Nephron progenitor cell (in vitro differentiated cells): ENCODE results near the gene REXO1.

Experiments used
- DNase-seq: peaks from one replicate; pipeline ENCODE4 v3.0.0; 2021
- H3K27ac Mint-ChIP-seq: 2 replicates; pipeline ENCODE4 v1.8.0; 2021; ENCODE audit warnings: mild to moderate bottlenecking, moderate library complexity, mixed read lengths
- H3K27me3 Mint-ChIP-seq: 2 replicates; pipeline ENCODE4 v1.8.0; 2021; ENCODE audit warnings: mild to moderate bottlenecking, low read depth, mixed read lengths; ENCODE audit not compliant: poor library complexity
- H3K36me3 Mint-ChIP-seq: 2 replicates; pipeline ENCODE4 v1.8.0; 2021; ENCODE audit warnings: low read depth, mixed read lengths
- H3K4me1 Mint-ChIP-seq: 2 replicates; pipeline ENCODE4 v1.8.0; 2021; ENCODE audit warnings: mixed read lengths
- H3K4me3 Mint-ChIP-seq: 2 replicates; pipeline ENCODE4 v1.8.0; 2021; ENCODE audit warnings: mild to moderate bottlenecking, moderate library complexity, mixed read lengths
- H3K9me3 Mint-ChIP-seq: 2 replicates; pipeline ENCODE4 v1.8.0; 2021; ENCODE audit warnings: mild to moderate bottlenecking, moderate library complexity, mixed read lengths
- TF ChIP-seq, protein P1 (sequence below): fragments of 200-600 bp; sonication (generic); IDR thresholded peaks from 2 replicates; pipeline ENCODE4 v1.5.0; 2021; ENCODE audit warnings: antibody characterized with exemption

REXO1 gene

GRCh38 chr19:1816530-1817298, 31.6 kb downstream of the REXO1 start:
- Mint-ChIP-seq H3K36me3 (peaks cover 14% of the 10 kb centered on the region), H3K27ac (no peak overlapping the region), H3K27me3 (peaks cover 10% of the 10 kb centered on the region), H3K4me3 (no peak overlapping the region), H3K9me3 (no peaks in the 10 kb centered on the region), H3K4me1 (peaks cover 25% of the 10 kb centered on the region)
- DNase-seq: no peak
- TF ChIP-seq, protein P1, sequence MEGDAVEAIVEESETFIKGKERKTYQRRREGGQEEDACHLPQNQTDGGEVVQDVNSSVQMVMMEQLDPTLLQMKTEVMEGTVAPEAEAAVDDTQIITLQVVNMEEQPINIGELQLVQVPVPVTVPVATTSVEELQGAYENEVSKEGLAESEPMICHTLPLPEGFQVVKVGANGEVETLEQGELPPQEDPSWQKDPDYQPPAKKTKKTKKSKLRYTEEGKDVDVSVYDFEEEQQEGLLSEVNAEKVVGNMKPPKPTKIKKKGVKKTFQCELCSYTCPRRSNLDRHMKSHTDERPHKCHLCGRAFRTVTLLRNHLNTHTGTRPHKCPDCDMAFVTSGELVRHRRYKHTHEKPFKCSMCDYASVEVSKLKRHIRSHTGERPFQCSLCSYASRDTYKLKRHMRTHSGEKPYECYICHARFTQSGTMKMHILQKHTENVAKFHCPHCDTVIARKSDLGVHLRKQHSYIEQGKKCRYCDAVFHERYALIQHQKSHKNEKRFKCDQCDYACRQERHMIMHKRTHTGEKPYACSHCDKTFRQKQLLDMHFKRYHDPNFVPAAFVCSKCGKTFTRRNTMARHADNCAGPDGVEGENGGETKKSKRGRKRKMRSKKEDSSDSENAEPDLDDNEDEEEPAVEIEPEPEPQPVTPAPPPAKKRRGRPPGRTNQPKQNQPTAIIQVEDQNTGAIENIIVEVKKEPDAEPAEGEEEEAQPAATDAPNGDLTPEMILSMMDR: no peak

- TF ChIP-seq, protein P1: no peak
- Mint-ChIP-seq H3K27me3 (peaks cover 13% of the 10 kb centered on the region), H3K9me3 (no peaks in the 10 kb centered on the region), H3K4me3 (no peak overlapping the region), H3K36me3 (peaks cover 10% of the 10 kb centered on the region), H3K27ac (no peak overlapping the region), H3K4me1 (peaks cover 25% of the 10 kb centered on the region)
- DNase-seq: no peak
Observed at GRCh38 chr19:1815605-1816529, 32.4 kb downstream of the REXO1 start.

DNA sequence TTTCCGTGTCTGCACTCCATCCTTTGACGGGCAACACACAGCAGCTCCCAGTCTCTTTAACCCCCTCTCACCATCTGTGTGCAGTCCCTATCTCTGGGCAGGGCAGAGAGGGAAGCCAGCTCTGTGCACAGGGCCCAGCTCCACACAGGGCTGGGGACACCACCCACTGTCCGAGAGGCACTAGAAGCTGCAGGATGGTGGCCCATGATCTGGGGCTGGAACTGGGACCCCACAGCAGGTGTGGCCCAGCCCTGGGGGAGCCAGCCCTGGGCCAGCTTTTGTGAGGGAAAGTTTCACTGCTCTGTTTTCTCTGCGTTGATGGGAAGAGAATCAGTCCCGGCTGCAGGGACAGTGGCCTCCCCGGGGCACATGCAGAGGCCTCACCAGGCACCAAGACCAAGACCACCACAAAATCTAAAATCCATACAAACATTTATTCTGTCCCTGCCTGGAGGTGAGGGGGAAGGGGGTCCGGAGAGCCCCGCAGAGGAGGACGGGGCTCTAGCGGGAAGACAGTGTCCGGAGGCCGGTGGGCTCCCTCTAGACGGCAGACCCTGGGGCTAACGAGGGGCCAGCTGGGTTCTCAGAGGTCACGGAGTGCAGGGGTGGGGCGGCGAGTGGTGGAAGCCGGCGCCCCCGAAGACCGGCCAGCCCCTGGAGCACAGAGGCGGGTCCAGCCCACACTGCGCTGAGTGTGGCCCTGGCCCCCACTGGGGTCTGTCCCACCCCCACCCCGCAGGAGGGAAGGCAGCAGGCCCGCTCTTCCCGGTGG, 33.3 kb downstream of the REXO1 start:
- Mint-ChIP-seq H3K36me3 (peaks cover 1% of the 10 kb centered on the region), H3K27me3 (peaks cover 20% of the 10 kb centered on the region), H3K4me3 (no peak overlapping the region), H3K9me3 (no peaks in the 10 kb centered on the region), H3K4me1 (peaks cover 19% of the 10 kb centered on the region), H3K27ac (no peak overlapping the region)
- TF ChIP-seq, protein P1: no peak
- no peak for DNase-seq

DNA sequence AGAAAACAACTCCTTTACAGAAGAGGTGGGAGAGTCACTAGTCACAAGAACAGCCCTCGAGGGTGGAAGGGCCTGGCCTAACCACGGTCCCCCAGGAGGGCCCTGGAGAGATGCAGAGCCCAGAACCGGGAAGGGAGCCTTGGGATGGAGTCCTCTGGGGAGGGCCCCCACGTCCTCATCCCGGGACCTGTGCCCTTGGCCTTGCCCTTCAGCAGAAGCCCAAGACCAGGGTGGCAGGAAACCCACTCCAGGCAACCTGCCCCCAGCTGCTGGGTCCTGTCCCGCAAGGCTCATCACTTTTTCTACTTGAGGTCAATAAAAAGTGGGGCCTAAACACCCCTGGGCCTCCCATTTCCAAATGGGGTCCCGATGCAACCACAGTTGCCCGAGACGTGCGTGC, 33.9 kb downstream of the REXO1 start:
- no peak for DNase-seq
- H3K4me1 Mint-ChIP-seq: peaks cover 14% of the 10 kb centered on the region
- TF ChIP-seq, protein P1: no peak
- H3K9me3 Mint-ChIP-seq: no peaks in the 10 kb centered on the region
- peaks cover 26% of the 10 kb centered on the region for H3K27me3 Mint-ChIP-seq
- H3K4me3 Mint-ChIP-seq: no peak overlapping the region
- H3K36me3 Mint-ChIP-seq: no peaks in the 10 kb centered on the region
- no peak overlapping the region for H3K27ac Mint-ChIP-seq

DNA sequence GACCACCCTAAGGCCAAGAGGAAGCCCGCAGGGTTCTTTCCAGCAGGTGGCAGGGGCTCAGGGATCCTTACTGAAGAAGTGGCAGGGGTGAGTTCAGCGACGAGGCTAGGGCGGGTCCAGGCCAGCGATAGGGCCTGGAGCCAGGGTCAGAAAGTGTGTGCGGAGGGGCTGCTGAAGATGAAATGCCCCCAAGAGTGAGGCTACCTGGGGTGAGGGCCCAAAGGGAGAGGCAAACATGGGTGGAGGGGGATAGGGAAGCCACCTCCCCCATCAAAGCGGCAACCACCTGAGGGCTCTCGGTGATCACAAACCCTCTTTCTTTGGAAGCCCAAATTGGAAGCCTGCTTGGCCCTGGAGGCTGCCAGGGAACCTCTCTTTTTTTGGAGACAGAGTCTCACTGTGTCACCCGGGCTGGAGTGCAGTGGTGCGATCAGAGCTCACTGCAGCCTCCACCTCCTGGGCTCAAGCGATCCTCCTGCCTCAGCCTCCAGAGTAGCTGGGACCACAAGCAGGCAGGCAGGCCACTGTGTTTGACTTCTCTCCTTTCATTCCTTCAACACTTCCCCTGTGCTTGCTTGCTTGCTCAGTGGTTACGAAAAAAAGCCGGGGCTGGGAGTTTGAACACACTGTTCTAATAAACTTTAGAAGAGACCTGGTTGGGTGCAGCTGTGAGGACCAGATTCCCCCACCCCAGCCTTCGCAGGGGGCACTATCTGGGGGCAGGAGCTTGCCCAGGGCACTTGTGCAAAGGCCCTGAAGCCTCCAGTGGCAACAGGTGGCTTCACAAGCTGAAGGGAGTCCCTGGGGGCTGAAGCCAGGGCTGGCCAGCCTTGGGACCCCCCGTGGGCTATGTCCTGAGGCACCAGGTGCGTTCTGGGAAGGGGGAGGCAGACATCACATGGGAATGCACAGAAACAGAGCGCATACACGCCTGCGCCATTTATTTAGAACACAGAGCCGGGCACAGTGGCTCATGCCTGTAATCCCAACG, 34.8 kb downstream of the REXO1 start:
- H3K27me3 Mint-ChIP-seq: peaks cover 29% of the 10 kb centered on the region
- peak overlapping the region; percentile 87 for H3K4me3 Mint-ChIP-seq
- H3K27ac Mint-ChIP-seq: no peak overlapping the region
- H3K36me3 Mint-ChIP-seq: no peaks in the 10 kb centered on the region
- TF ChIP-seq, protein P1: no peak
- no peaks in the 10 kb centered on the region for H3K9me3 Mint-ChIP-seq
- DNase-seq: no peak
- H3K4me1 Mint-ChIP-seq: peaks cover 11% of the 10 kb centered on the region
